ENCODE data around the gene BRD1.
"Not testable (repeated sequence)": the region's sequence is repeated elsewhere in the genome, so short reads cannot be mapped to it uniquely, and the experiment has no call there.

BRD1 gene

GRCh38 chr22:49769691-49770546, 57.8 kb downstream of the BRD1 start:
- no peak for DNase-seq (ENCODE audit: low read depth, low spot score)

- DNase-seq (ENCODE audit: low read depth, low spot score): no peak
Measured at GRCh38 chr22:49768951-49769690, 58.6 kb downstream of the BRD1 start.

- no peak for DNase-seq (ENCODE audit: low read depth, low spot score)
Measured at GRCh38 chr22:49768077-49768910, 59.4 kb downstream of the BRD1 start.

GRCh38 chr22:49767355-49768062, 60.2 kb downstream of the BRD1 start:
- no peak for DNase-seq (ENCODE audit: low read depth, low spot score)

- DNase-seq (ENCODE audit: low read depth, low spot score): no peak
Measured at GRCh38 chr22:49765951-49766350, 61.7 kb downstream of the BRD1 start.

GRCh38 chr22:49765091-49765771, 62.4 kb downstream of the BRD1 start:
- no peak for DNase-seq (ENCODE audit: low read depth, low spot score)

GRCh38 chr22:49764127-49764581, 63.5 kb downstream of the BRD1 start:
- DNase-seq (ENCODE audit: low read depth, low spot score): no peak

GRCh38 chr22:49763696-49764095, 64.0 kb downstream of the BRD1 start:
- no peak for DNase-seq (ENCODE audit: low read depth, low spot score)

GRCh38 chr22:49763138-49763537, 64.5 kb downstream of the BRD1 start:
- no peak for DNase-seq (ENCODE audit: low read depth, low spot score)

GRCh38 chr22:49762571-49762970, 65.1 kb downstream of the BRD1 start:
- DNase-seq (ENCODE audit: low read depth, low spot score): not testable (repeated sequence)

- DNase-seq (ENCODE audit: low read depth, low spot score): no peak
Measured at GRCh38 chr22:49761836-49762235, 65.8 kb downstream of the BRD1 start.

- DNase-seq (ENCODE audit: low read depth, low spot score): no peak
Measured at GRCh38 chr22:49760630-49761571, 66.8 kb downstream of the BRD1 start.

- DNase-seq (ENCODE audit: low read depth, low spot score): no peak
Measured at GRCh38 chr22:49760280-49760629, 67.4 kb downstream of the BRD1 start.

GRCh38 chr22:49756676-49757075, 71.0 kb downstream of the BRD1 start:
- no peak for DNase-seq (ENCODE audit: low read depth, low spot score)

GRCh38 chr22:49756201-49756600, 71.5 kb downstream of the BRD1 start:
- DNase-seq (ENCODE audit: low read depth, low spot score): no peak

GRCh38 chr22:49755631-49756001, 72.1 kb downstream of the BRD1 start:
- no peak for DNase-seq (ENCODE audit: low read depth, low spot score)

GRCh38 chr22:49754696-49755630, 72.7 kb downstream of the BRD1 start:
- DNase-seq (ENCODE audit: low read depth, low spot score): no peak

- DNase-seq (ENCODE audit: low read depth, low spot score): no peak
Measured at GRCh38 chr22:49753961-49754695, 73.5 kb downstream of the BRD1 start.
